ACC112 (cell line): ENCODE measurements around the gene EME2.
A peak's percentile ranks its signal among the peaks of the same experiment; 100 is the strongest.

ENCODE experiments used
- H2AFZ ChIP-seq: fragments of 200-600 bp; sonication (generic); one replicate; pipeline ENCODE4 v1.6.0; 2017; ENCODE audit warnings: antibody characterized with exemption, low read length; ENCODE audit not compliant: unreplicated experiment
- H3K27ac ChIP-seq: fragments of 200-600 bp; sonication (generic); 2 replicates; pipeline ENCODE4 v1.5.1; 2014; ENCODE audit warnings: low read depth, mild to moderate bottlenecking, antibody characterized with exemption, low read length, moderate library complexity
- H3K27me3 ChIP-seq: fragments of 200-600 bp; sonication (generic); 2 replicates; pipeline ENCODE4 v1.6.1; 2014; ENCODE audit warnings: mild to moderate bottlenecking, antibody characterized with exemption, low read length, moderate library complexity, mixed read lengths; ENCODE audit not compliant: insufficient read depth
- H3K36me3 ChIP-seq: fragments of 200-600 bp; sonication (generic); 2 replicates; pipeline ENCODE4 v1.6.1; 2016; ENCODE audit warnings: mild to moderate bottlenecking, antibody characterized with exemption, low read length, moderate library complexity, mixed read lengths; ENCODE audit not compliant: insufficient read depth
- H3K4me1 ChIP-seq: fragments of 200-600 bp; sonication (generic); one replicate; pipeline ENCODE4 v1.6.1; 2016; ENCODE audit warnings: low read length, mixed read lengths; ENCODE audit not compliant: insufficient read depth, unreplicated experiment, control insufficient read depth
- H3K4me3 ChIP-seq: fragments of 200-600 bp; sonication (generic); 2 replicates; pipeline ENCODE4 v1.5.1; 2014; ENCODE audit warnings: mild to moderate bottlenecking, low read depth, low read length
- H3K79me2 ChIP-seq: fragments of 200-600 bp; sonication (generic); one replicate; pipeline ENCODE4 v1.6.0; 2016; ENCODE audit warnings: low read length; ENCODE audit not compliant: control insufficient read depth, unreplicated experiment, insufficient read depth

Gene EME2

GRCh38 chr16:1772362-1772907 lies at the start of gene EME2:
Gene EME2, plus strand, starts transcription at chr16:1772810. Its CDS starts 418 bp downstream, at chr16:1773228.
- Histone ChIP-seq H3K4me3 (peak within 1 kb of the TSS; percentile 97), H3K27ac (peak within 1 kb of the TSS; percentile 69), H3K4me1 (peaks cover 18% of the 10 kb centered on the region), H3K27me3 (no peaks in the 10 kb centered on the region), H2AFZ (peak within 1 kb of the TSS; percentile 65), H3K36me3 (peaks cover 5% of the 10 kb centered on the region; the same call in 1 of the 2 replicates), H3K79me2 (peaks cover 17% of the 10 kb centered on the region)

- no peak overlapping the region for H3K27ac ChIP-seq
- H3K36me3 ChIP-seq, result 0 out of 2 replicates have a peak, but pooled peaks cover 4% of the 10 kb centered on the region
- H3K79me2 ChIP-seq, result peaks cover 43% of the 10 kb centered on the region
- peaks cover 18% of the 10 kb centered on the region for H3K4me1 ChIP-seq
- H3K27me3 ChIP-seq, result no peaks in the 10 kb centered on the region
- H3K4me3 ChIP-seq, result no peak overlapping the region
- no peak overlapping the region for H2AFZ ChIP-seq
Observed at GRCh38 chr16:1723450-1724147, 49.0 kb upstream of the EME2 start.

- peaks cover 35% of the 10 kb centered on the region for H3K79me2 ChIP-seq
- H3K27me3 ChIP-seq, result no peaks in the 10 kb centered on the region
- H2AFZ ChIP-seq, result no peak overlapping the region
- peaks cover 7% of the 10 kb centered on the region; the same call in 1 of the 2 replicates for H3K36me3 ChIP-seq
- H3K4me3 ChIP-seq, result no peak overlapping the region
- H3K4me1 ChIP-seq, result peaks cover 18% of the 10 kb centered on the region
- no peak overlapping the region for H3K27ac ChIP-seq
Observed at GRCh38 chr16:1724491-1724890, 48.1 kb upstream of the EME2 start.

- no peaks in the 10 kb centered on the region for H3K27me3 ChIP-seq
- no peak overlapping the region for H3K27ac ChIP-seq
- peaks cover 30% of the 10 kb centered on the region for H3K79me2 ChIP-seq
- no peak overlapping the region for H3K4me3 ChIP-seq
- H3K4me1 ChIP-seq, result peaks cover 12% of the 10 kb centered on the region
- H3K36me3 ChIP-seq, result peaks cover 7% of the 10 kb centered on the region; the same call in 1 of the 2 replicates
- no peak overlapping the region for H2AFZ ChIP-seq
Observed at GRCh38 chr16:1726661-1727502, 45.7 kb upstream of the EME2 start.

GRCh38 chr16:1727651-1728624 lies 44.7 kb upstream of the EME2 start:
- no peak overlapping the region for H3K27ac ChIP-seq
- H3K27me3 ChIP-seq, result no peaks in the 10 kb centered on the region
- H3K36me3 ChIP-seq, result peaks cover 11% of the 10 kb centered on the region; the same call in 1 of the 2 replicates
- peaks cover 5% of the 10 kb centered on the region for H3K4me1 ChIP-seq
- H2AFZ ChIP-seq, result no peak overlapping the region
- H3K79me2 ChIP-seq, result peaks cover 30% of the 10 kb centered on the region
- no peak overlapping the region for H3K4me3 ChIP-seq

GRCh38 chr16:1729026-1729425 lies 43.6 kb upstream of the EME2 start:
- Histone ChIP-seq H3K79me2 (peaks cover 19% of the 10 kb centered on the region), H3K27ac (no peak overlapping the region), H3K27me3 (no peaks in the 10 kb centered on the region), H3K4me1 (no peaks in the 10 kb centered on the region), H3K36me3 (peaks cover 22% of the 10 kb centered on the region; the same call in 1 of the 2 replicates), H3K4me3 (no peak overlapping the region), H2AFZ (no peak overlapping the region)

- no peak overlapping the region for H3K4me3 ChIP-seq
- H2AFZ ChIP-seq, result no peak overlapping the region
- no peak overlapping the region for H3K27ac ChIP-seq
- no peaks in the 10 kb centered on the region for H3K27me3 ChIP-seq
- peaks cover 16% of the 10 kb centered on the region for H3K79me2 ChIP-seq
- H3K4me1 ChIP-seq, result no peaks in the 10 kb centered on the region
- H3K36me3 ChIP-seq, result peaks cover 27% of the 10 kb centered on the region; the same call in 1 of the 2 replicates
Observed at GRCh38 chr16:1729445-1729844, 43.2 kb upstream of the EME2 start.

GRCh38 chr16:1731073-1731472 lies 41.5 kb upstream of the EME2 start:
- Histone ChIP-seq H3K36me3 (peaks cover 32% of the 10 kb centered on the region; the same call in 1 of the 2 replicates), H3K27ac (no peak overlapping the region), H3K4me3 (no peak overlapping the region), H3K4me1 (no peaks in the 10 kb centered on the region), H3K79me2 (peaks cover 15% of the 10 kb centered on the region), H3K27me3 (no peaks in the 10 kb centered on the region), H2AFZ (no peak overlapping the region)

- Histone ChIP-seq H3K27ac (no peak overlapping the region), H3K4me1 (no peaks in the 10 kb centered on the region), H2AFZ (no peak overlapping the region), H3K27me3 (no peaks in the 10 kb centered on the region), H3K36me3 (peaks cover 30% of the 10 kb centered on the region; the same call in 1 of the 2 replicates), H3K79me2 (peaks cover 11% of the 10 kb centered on the region), H3K4me3 (no peak overlapping the region)
Observed at GRCh38 chr16:1731603-1732002, 41.0 kb upstream of the EME2 start.

GRCh38 chr16:1732071-1732470 lies 40.5 kb upstream of the EME2 start:
- Histone ChIP-seq H3K27me3 (no peaks in the 10 kb centered on the region), H3K36me3 (peaks cover 30% of the 10 kb centered on the region; the same call in 1 of the 2 replicates), H3K4me3 (no peak overlapping the region), H3K27ac (no peak overlapping the region), H3K4me1 (no peaks in the 10 kb centered on the region), H2AFZ (no peak overlapping the region), H3K79me2 (peaks cover 6% of the 10 kb centered on the region)
